Panc1 (cell line): ENCODE data around the gene CASTOR1.

Experiments used
- POLR2AphosphoS5 ChIP-seq: IDR thresholded peaks from 2 replicates; pipeline ENCODE4 v1.6.1; 2012; ENCODE audit warnings: mild to moderate bottlenecking, low read depth, low read length, moderate library complexity
- TCF7L2 ChIP-seq: IDR thresholded peaks from 2 replicates; pipeline ENCODE4 v1.6.1; 2011; ENCODE audit warnings: mild to moderate bottlenecking, low read depth, low read length, inconsistent platforms
- TF ChIP-seq, protein P1 (sequence below): fragments of 450-650 bp; IDR thresholded peaks from 2 replicates; pipeline ENCODE4 v1.5.1; 2017; ENCODE audit warnings: mild to moderate bottlenecking
- TF ChIP-seq, protein P2 (sequence below), 2 experiments: IDR thresholded peaks; 2 replicates each; pipeline ENCODE4 v1.6.1; 2011 to 2012; ENCODE audit warnings: low read depth in 2 of 2, control low read depth in 1 of 2, low read length in 1 of 2, mild to moderate bottlenecking in 1 of 2, moderate library complexity in 1 of 2; ENCODE audit not compliant: insufficient read depth in 1 of 2

DNA sequence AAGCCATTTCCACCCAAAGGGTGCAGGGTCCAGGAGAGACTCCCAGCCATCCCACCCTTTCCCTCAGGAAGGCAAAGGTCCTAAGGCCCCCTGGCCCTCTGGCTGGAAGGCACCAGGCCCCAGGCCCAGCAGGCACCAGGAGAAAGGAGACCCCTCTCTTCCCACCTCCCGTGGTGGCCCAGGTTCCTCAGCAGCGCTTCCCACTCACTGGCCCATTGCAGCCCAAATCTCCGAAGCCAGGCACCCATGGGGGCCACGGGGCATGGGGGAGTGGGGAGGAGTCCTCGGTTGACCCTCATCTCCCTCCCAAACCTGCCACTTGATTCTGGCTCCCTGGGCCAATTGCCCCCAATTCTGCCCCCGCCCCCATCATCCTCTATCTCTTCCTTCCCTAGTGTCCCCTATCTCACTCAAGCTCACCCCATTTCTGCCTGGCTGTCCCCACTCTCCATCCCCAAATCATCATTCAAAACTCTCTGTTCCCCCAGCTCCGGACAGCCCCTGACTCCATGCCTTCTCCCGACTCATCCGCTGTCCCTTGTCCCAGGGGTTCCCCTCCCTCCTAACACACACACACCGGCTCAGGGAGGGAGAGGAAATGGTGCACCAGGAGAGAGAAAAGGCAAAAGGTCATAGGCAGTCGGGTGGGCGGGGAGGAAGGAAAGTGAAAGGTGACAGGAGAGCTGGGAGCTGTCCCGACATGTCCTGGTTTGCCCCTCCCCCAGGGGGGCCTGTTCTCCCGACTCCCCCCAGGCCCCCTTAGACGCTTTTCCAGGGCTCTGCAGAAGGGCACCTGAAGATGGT lies 43.9 kb downstream of the CASTOR1 start:
- TF ChIP-seq POLR2AphosphoS5 (no peak; the same call in 1 of the 2 replicates), TCF7L2 (no peak)
- TF ChIP-seq, protein P1, sequence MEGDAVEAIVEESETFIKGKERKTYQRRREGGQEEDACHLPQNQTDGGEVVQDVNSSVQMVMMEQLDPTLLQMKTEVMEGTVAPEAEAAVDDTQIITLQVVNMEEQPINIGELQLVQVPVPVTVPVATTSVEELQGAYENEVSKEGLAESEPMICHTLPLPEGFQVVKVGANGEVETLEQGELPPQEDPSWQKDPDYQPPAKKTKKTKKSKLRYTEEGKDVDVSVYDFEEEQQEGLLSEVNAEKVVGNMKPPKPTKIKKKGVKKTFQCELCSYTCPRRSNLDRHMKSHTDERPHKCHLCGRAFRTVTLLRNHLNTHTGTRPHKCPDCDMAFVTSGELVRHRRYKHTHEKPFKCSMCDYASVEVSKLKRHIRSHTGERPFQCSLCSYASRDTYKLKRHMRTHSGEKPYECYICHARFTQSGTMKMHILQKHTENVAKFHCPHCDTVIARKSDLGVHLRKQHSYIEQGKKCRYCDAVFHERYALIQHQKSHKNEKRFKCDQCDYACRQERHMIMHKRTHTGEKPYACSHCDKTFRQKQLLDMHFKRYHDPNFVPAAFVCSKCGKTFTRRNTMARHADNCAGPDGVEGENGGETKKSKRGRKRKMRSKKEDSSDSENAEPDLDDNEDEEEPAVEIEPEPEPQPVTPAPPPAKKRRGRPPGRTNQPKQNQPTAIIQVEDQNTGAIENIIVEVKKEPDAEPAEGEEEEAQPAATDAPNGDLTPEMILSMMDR: no peak
- TF ChIP-seq, protein P2, sequence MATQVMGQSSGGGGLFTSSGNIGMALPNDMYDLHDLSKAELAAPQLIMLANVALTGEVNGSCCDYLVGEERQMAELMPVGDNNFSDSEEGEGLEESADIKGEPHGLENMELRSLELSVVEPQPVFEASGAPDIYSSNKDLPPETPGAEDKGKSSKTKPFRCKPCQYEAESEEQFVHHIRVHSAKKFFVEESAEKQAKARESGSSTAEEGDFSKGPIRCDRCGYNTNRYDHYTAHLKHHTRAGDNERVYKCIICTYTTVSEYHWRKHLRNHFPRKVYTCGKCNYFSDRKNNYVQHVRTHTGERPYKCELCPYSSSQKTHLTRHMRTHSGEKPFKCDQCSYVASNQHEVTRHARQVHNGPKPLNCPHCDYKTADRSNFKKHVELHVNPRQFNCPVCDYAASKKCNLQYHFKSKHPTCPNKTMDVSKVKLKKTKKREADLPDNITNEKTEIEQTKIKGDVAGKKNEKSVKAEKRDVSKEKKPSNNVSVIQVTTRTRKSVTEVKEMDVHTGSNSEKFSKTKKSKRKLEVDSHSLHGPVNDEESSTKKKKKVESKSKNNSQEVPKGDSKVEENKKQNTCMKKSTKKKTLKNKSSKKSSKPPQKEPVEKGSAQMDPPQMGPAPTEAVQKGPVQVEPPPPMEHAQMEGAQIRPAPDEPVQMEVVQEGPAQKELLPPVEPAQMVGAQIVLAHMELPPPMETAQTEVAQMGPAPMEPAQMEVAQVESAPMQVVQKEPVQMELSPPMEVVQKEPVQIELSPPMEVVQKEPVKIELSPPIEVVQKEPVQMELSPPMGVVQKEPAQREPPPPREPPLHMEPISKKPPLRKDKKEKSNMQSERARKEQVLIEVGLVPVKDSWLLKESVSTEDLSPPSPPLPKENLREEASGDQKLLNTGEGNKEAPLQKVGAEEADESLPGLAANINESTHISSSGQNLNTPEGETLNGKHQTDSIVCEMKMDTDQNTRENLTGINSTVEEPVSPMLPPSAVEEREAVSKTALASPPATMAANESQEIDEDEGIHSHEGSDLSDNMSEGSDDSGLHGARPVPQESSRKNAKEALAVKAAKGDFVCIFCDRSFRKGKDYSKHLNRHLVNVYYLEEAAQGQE (IDR thresholded peaks at IDR 0.05; ENCODE audit: insufficient read depth in 1 of 2, low read depth in 2 of 2, low read length in 1 of 2): no peak
